GM12874 (cell line): Measurements from ENCODE around the gene PYM1.

Experiments
- CTCF ChIP-seq: IDR thresholded peaks from 2 replicates; pipeline ENCODE4 v1.5.1; 2011; ENCODE audit warnings: low read depth, mild to moderate bottlenecking, control low read depth, low read length, moderate library complexity; ENCODE audit not compliant: insufficient read depth

The PYM1 gene

DNA sequence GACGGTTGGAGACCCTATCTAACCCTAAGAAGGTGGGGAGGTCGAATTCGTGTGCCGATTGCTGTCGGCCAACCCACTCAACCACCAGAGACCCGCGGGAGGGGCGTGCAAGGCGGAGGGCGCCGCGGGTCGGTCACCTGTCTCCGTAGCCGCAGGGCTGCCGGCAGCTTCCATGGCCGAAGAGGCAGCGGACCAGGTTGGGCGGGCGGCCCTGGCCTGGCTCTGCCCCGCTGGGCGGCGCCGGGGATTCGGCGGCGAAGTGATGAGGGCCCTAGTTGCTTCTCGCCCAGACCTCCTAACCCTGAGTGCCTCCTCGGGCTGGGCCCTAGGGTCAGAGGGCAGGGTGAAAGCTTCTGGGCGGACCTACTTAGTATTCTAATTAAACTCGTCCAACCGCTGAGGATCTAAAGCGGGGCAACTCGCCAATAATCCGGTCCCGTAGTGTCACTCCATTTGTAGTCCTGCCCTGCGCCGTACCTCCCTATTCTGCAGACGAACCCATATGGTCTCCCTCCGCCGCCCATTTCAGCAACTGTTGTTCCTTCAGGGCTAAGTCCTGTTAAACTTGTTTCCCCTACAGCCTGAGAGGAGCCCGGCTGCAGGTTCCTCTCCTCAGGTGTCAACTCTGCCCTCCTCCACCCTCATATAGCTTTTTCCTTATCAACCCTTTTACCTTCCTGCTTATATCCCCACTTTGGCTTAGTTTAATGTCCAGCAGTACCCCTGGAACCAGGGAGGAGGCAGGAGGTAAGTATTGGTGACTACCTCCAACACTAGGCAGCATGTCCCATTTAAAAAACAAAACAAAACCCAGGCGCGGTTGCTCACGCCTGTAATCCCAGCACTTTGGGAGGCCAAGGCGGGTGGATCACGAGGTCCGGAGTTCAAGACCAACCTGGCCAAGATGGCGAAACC lies at the start of gene PYM1:
Gene PYM1 (minus strand): TSS at position 307 of the 915 bp plus-strand sequence. CDS start 133 bp downstream, at position 174.
- no peak for TF ChIP-seq CTCF

- TF ChIP-seq CTCF = no peak
These were observed 46.6 kb upstream of the PYM1 start for GRCh38 chr12:55974308-55974730.

- no peak for TF ChIP-seq CTCF
These were observed 46.1 kb upstream of the PYM1 start, which contains the start of gene RAB5B for GRCh38 chr12:55973599-55974307. RAB5B (plus strand) TSS chr12:55974078; CDS start chr12:55986961, 12,883 bp downstream.

- no peak for TF ChIP-seq CTCF
These were observed 45.4 kb upstream of the PYM1 start for GRCh38 chr12:55972911-55973598.

DNA sequence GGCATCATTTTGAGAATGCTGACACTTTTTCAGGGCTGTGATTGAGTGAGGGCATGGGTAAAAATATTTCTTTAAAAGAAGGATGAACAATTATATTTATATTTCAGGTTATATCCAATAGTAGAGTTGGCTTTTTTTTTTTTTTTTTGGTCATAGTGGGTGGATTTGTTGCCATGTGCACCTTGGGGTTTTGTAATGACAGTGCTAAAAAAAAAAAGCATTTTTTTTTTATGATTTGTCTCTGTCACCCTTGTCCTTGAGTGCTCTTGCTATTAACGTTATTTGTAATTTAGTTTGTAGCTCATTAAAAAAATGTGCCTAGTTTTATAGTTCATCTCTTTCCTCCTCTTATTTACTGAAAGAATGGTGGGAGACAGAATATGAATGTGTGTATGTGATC lies 44.8 kb upstream of the PYM1 start:
- TF ChIP-seq CTCF = no peak

DNA sequence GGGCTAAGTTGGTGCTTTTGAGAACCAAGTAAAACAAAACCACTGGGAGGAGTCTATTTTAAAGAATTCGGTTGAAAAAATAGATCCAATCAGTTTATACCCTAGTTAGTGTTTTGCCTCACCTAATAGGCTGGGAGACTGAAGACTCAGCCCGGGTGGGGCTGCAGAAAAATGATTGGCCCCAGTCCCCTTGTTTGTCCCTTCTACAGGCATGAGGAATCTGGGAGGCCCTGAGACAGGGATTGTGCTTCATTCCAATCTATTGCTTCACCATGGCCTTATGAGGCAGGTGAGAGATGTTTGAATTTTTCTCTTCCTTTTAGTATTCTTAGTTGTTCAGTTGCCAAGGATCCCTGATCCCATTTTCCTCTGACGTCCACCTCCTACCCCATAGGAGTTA lies 44.3 kb upstream of the PYM1 start:
- no peak for TF ChIP-seq CTCF

GRCh38 chr12:55970775-55971174 lies 43.1 kb upstream of the PYM1 start:
- no peak for TF ChIP-seq CTCF
